Activated CD8-positive, alpha-beta memory T cell treated with anti-CD3 and anti-CD28 coated beads for 36 hours (primary cell): Measurements from ENCODE around the gene TRPM6. TPM values are rescaled to one million over a fixed set of nuclear protein-coding genes. Genes with fewer than 3 reads are reported as not detected.

Source experiments
- CTCF ChIA-PET: fragments of 350-600 bp; sonication (Branson Sonifier 250); formaldehyde crosslinking; loops from one replicate; lab custom pipeline; 2021; ENCODE audit warnings: antibody characterized with exemption; lab: Charles Lee
- POLR2A ChIA-PET: fragments of 350-600 bp; sonication (Branson Sonifier 250); formaldehyde crosslinking; loops from one replicate; lab custom pipeline; 2021; ENCODE audit warnings: antibody characterized with exemption; lab: Charles Lee
- total RNA-seq, 2 experiments: library from RNA; stranded (reverse); gene quantifications; one replicate each; pipeline ENCODE4 v1.2.3, GENCODE V29; 2021

The TRPM6 gene
- total RNA-seq, 2 experiments from 2014 or later = 0.02 TPM; not detected in 1

DNA sequence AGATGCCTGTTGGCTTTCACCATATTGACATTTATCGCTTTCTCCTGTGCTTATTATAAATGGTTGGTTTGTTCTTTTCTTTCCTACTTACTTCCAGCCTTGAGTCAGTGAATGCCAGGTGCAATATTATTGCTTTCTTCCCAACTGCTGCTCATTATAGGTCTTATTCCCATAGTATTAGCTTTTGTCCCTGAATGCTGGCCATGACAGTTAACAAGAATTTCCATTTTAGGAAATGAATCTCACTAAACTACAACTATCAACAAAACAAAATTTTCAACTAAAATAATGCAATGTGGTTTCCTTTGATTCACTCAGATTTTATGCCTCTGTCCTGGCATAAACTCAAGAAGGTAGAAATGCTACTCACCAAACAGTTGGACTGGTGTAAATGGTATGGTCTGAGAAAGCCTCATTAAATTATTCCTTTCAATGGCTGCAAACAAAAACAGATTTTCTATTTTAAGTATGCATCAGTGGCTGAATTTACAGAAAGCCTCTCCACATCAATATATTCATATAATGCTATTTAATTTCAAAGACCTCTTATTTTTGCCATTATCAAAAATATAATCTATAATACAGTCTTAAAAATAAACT, 145.4 kb downstream of the TRPM6 start:
- CTCF ChIA-PET = interaction anchor here (1.0 kb wide), 1 partner anchor 10 kb away, joined by 3 read pairs; no protein-coding TSS in a partner anchor
- POLR2A ChIA-PET = no interaction called here

DNA sequence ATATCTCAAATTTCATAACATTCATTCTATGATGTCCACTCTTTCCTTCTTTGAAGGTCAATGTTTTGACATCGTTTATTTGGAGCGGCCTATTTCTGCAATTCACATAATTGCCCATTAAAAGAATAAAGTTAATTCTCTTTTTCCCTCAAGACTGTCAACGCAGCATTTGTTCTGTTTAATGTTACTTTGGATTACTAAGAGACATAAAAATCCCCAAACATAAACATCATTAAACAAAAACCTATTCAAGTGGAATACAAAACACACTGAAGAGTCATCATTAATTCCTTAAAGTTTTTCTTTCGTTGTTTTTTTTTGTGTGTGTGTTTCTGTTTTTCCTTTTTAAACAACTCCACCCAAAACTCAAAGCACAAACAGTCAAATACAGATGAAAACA, 151.1 kb downstream of the TRPM6 start:
- ChIA-PET CTCF (no interaction called here), POLR2A (no interaction called here)

DNA sequence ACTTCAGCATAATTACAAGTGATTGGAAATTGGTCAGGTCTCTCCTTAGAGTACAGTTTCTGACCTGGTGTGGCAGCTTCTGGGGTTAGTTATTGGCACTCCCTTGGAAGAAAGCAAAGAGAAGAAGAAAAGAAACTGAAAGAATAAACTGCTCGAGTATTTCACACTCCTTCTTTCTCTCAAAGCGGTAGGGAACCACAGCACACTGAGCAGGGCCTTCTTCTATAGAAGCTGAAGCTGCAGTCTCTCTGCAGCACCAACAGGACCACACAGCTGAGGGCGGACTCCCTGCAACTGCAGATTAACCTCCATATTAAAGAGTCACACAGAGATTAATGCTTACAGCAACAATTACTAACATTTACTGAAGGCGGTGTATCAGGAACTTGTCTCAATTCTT, 152.0 kb downstream of the TRPM6 start:
- CTCF ChIA-PET = no interaction called here

DNA sequence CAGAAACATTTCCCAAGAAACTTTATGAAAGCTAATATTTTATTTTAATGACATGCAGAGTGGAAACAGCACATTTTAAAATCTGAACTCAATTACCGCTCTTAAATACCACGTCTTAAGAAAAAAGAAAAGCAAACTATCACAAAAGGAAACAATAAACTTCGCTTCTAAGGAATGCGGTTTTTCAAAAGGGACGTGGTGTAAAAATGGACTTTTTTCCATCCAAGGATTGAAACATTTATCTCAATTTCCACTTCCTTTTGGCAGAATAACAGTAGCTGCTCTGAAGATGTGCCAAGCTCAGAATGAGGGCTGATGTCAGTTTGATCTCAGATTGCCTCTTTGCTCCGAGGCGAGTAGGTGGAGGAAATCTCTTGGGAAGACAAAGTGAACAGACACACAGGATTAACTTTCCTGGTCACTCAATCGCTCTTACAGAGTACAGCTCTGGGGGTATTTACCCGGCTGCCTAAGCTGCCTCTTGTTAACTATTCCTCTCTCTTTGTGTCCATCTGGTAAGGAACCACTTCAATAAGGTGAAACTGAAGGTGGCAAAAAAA, 158.5 kb downstream of the TRPM6 start:
- POLR2A ChIA-PET = interaction anchor here (0.6 kb wide), 1 partner anchor 44 kb away, joined by 3 read pairs; no protein-coding TSS in a partner anchor
- CTCF ChIA-PET = no interaction called here

More for the DNA sequence above, 152.0 kb downstream of the TRPM6 start:
- POLR2A ChIA-PET = no interaction called here

DNA sequence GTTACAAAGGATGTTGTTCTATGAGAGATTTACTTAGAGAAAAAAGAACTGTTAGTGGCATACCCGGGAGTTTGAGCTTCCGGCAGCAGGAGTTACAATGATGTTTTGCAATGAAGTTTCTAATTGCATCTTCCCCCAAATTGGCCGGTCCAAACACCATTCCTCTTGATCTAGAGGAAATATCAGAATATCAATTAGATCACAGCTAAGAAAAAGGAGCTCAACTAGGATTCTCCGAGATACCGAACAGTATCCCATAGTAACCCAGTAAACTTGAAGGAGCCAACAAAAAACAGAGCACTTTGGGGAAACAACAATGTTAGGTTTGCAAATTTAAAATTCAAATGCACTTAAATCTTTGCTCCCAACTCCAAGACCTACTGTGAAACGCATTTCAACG, 159.5 kb downstream of the TRPM6 start:
- CTCF ChIA-PET = interaction anchor here (1.0 kb wide), 1 partner anchor 13 kb away, joined by 3 read pairs; no protein-coding TSS in a partner anchor
- POLR2A ChIA-PET = no interaction called here

DNA sequence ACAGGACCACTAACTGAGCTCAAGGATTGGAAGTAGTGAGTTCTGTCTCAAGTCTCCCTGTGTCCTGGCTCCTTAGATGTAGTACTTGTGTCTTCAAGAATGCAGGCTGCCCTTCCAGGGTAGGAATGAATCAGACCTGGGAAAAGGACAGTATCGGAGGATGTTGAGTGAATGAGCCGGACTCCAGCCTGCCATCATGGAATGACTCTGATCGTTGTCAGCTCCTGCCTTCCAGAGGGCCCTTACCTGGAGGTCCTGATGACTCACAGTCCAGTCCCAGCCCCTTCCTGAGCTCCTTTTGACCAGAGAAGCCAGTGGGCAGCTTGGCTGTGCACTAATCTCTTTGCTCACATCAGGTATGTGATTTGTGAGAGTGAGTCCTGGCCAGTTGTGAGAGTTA, 161.1 kb downstream of the TRPM6 start:
- ChIA-PET CTCF (no interaction called here), POLR2A (no interaction called here)

DNA sequence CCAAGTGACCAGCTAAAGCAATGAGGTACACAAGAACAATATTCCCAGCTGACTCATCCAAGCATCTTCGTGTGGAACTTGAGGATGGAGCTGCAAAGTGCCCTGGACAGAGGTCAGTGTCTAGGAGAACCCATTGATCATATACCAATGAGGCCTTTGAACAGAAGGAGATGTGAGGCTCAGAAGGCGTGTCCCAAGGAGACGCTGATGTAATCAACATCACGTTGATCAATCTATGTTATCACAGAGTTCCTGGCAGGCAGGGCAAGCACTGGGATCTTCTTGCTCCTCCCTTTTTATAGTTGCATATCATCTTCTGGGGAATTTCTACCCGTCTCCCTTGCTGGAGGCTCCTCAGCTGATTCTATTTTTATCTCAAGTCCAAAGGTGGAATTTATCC, 163.4 kb downstream of the TRPM6 start:
- ChIA-PET CTCF (no interaction called here), POLR2A (no interaction called here)

DNA sequence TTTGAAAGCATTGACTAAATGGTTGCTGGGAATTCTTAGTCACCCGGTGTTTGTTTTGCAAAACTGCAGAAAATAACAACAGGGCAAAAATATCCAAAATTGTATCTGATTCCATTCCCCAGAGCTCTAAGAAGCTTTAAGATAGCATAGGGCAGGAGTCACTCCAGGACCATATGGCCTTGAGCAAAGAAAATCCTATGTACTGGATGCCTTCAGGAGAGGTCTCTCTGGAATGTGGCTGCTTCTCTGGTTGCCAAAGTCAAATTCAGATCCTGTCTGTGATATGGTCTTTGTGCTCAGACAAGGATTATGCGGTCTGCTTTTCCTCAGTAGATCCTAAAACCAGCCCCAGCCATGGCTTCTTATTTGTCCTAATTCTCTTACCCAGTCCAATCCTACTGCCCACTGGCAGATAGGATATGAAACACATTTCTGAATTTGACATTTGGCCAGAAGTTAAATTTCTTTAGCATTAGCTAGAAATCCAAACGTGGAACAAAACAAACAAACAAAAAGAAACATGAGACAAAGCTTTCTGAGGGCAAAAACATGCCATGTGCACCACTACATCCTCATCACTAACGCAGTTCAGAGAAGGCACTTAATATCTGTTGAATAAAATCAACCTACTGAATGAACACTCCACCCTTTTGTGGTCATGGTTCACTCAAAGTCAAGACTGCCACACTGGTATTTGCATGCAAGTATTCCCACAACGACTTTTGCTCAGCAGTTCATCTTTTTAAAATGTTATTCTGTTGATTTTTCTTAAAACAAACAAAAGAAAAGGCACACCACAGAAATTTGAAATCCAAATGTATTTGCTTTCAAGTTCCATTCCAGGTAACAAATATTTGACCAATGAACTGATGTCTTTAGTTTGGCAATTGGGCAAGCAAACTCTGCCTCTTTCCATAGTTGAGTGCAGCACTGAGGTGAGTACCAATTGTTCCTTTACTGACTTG, 165.7 kb downstream of the TRPM6 start:
- CTCF ChIA-PET = no interaction called here
- POLR2A ChIA-PET = no interaction called here

DNA sequence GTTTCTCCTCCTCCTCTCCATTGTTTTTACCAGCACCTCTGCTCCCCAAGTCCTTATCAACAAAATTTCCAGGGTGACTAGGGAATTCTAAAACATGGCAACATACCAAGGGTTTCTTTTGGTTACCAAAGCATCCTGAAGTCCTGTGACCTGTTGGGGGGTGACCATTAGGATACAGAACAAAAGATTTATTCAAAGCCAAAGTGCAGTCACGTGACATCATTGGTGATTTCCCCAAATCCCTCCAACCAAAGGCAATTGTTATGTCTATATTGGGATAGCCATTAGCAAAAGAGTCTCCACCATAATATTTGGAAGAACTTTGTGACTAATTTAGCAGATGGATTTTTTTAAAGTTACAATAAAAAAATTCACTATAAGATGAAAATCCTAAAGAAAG, 168.4 kb downstream of the TRPM6 start:
- ChIA-PET CTCF (no interaction called here), POLR2A (no interaction called here)

DNA sequence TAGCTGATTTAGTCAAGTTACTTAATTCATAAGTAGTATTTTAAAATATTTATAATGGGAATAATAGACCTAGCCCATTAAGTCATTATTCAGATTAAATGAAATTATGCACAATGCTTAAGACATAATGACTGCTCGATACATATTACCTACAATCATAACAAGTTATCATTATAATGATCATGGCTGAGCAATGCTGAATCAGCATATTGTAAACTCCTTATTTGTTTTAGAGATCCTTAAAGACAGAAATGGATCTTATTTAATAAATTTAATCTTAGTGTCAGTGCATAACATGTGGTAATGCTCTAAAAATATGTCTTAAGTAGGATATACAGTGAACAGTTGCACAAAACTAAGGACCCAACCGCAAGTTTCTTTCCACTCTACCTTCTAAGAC, 169.0 kb downstream of the TRPM6 start:
- CTCF ChIA-PET = no interaction called here
- POLR2A ChIA-PET = no interaction called here

DNA sequence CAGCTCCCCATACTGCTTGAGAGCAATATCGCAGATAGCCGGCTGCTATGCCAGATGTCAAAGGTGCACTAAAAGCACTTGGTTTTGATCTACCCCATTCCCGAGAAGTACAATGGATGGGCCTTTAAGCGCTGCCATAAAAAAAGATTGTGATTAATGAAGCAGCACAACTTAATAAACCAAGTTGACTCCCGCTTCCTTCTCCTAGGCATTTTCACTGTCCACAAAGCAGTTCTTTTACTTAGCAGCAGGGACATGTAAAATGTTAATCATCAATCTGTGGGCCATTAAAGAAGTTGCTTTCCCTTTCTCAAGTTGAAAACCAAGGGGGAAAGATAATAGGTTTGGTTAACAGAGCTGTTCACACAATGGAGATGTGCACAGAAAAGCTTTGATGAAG, 176.4 kb downstream of the TRPM6 start:
- ChIA-PET POLR2A (no interaction called here), CTCF (no interaction called here)

DNA sequence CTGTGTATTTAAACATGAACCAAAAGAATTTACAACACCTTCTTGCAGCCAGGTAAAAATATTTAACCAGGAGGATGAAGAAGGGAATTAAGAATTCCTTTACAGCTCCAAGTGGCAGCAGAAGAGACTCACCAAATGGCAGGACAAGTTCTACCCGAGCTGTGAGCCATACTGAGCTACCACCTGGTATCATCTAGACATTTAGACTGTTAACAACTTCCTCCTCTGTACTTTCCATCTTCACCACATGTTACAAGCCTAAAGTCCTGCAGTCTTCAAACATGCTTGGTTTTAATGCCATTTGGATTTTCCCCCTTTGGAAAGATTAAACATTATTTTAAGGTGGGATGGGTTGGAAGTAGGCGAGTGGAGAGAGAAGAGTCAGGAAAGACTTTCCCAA, 190.2 kb downstream of the TRPM6 start:
- CTCF ChIA-PET = no interaction called here
- POLR2A ChIA-PET = no interaction called here

DNA sequence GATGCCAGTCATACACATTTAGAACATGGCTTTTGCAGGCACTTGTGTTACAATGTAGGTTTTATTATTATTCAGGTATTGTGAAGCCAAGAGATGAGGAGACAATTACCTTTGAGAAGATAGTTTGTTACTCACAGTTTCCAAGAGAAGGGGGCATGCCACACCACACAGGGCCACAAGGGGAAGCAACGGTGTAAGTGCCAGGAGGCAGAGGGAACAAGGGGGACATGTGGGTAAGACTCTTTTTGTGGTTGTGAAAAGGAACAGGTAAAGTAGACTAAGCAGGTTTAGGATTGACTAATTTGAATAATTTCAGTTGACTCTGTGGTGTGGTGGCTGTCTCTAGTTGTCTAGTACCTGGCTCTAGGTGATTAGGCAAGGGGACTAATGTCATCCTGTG, 191.2 kb downstream of the TRPM6 start:
- CTCF ChIA-PET = no interaction called here

DNA sequence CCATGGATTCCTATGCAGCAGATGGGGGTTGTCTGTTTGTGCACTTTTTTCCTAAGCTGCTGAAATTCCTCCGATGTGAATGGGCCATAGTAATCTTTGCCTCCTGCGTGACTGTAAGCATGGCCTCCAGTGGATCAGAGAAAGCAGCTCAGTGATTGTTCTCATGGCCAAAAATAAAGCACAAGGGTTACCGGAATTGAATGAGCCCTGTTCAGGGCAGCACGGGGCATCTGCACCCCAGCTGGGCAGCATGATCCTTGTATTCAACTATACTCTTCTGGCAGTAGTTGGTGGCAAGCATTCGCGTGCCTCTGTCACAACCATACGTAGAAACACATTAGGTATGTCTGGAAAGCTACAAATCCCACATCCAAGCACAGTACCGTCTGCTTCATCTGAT, 196.7 kb downstream of the TRPM6 start:
- ChIA-PET CTCF (no interaction called here), POLR2A (no interaction called here)

More for the DNA sequence above, 191.2 kb downstream of the TRPM6 start:
- POLR2A ChIA-PET = no interaction called here

DNA sequence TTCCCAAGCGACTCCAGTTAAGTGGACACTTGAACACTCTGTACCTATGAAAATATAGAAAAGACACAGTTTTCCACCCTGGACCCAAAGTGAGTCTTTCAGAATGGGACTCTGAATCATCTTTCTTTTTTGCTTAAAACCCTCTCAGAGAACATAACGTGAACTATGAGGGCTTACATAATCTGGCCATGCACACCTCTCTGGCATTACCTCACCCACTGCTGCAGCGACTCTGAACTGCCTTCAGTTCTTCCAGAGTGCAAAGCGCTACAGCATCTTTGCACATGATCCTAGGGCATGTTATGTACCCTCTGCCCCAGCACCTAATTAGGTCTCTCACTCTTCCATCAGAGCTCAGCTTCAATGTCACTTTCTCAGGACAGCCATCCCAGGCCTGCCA, 204.4 kb downstream of the TRPM6 start:
- ChIA-PET CTCF (no interaction called here), POLR2A (no interaction called here)

DNA sequence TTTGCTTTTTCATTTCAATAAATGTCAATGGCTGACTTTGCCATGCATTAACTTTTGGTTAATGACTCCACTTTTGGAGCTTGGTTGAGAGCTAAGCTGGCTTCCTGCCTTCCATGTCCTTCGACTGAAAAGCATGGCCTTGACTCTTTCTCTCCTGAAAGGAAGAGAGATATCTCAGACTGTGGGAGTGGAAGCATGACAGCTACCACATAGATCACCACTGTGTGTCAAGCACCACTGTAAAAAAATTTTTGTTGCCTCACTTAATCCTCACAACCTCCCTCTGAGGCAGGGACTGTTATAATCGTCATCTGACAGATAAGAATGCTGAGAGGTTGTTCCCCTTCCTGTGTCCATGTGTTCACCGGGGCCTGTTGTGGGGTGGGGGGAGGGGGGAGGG, 205.8 kb downstream of the TRPM6 start:
- POLR2A ChIA-PET = no interaction called here

DNA sequence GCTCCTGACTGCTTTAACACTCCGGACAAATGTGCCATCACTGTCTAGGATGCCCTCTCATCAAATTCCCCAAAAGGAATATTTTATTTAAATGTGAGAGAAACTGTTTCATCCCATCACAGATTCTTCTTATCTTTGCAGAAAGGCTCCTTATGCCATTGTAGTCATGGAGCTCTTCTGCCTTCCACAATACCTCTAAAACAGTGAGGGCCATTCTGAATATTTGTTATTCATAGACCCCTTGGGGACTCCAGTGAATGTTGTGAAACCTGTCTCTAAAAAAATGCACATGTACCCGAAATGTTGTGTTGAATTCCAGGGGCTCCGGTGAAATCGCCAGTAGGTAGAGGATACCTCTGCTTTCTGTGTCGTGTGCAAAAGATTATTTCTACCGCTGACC, 213.6 kb downstream of the TRPM6 start:
- ChIA-PET CTCF (no interaction called here), POLR2A (no interaction called here)

More for the DNA sequence above, 205.8 kb downstream of the TRPM6 start:
- CTCF ChIA-PET = no interaction called here
